ENCODE data around the gene BMAL1.

BMAL1 gene

DNA sequence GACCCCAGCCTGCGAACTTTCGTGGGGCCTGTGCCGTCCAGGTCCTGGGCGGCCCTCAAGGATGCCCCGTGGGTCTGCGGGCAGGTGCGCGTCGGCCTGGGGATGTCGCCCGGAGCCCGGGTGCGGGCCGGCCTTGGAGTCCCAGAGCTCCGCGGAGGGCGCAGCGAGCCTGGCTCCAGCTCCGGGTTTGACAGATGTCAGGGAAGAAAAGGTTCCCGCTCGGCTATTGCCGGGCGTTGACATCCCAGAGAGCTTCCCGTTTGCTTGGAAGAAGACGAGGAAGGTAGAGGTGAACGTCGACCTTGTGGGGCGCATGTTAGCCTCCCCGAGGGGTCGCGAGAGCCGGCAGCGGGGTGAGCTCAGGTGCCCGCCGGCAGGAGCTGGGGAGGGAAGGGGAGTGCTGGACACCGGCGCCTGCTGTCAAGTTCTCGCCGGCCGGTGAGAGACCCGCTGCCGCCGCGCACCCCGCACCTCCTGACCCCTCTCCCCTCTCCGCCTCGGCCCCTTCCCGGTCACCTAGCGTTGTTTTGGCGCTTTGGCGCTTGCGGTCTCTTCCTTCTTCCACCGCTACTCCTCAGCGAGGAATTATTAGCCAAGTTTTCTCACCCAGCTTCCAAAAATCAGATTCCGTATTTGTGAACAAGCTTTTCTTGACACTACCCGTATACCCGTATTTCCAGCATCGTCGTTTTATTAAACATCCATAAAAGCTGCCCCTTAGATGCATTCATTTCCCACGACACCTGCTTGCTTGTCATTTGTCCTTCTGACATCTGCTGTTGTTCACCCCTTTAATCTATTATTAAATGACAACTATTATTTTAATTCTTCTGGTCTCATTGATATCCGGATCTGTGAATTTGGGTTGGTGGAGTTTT lies 1.3 kb downstream of the BMAL1 start:
- H3K36me3 Mint-ChIP-seq (ENCODE audit: low read depth) = no peaks in the 10 kb centered on the region
- no peaks in the 10 kb centered on the region for H3K9me3 Mint-ChIP-seq
- H3K27ac Mint-ChIP-seq = peak overlapping the region; percentile 84
- peaks cover 68% of the 10 kb centered on the region for H3K4me1 Mint-ChIP-seq (ENCODE audit: low read depth)
- peak overlapping the region; percentile 90 for H3K4me3 Mint-ChIP-seq
- peaks cover 22% of the 10 kb centered on the region for H3K27me3 Mint-ChIP-seq

DNA sequence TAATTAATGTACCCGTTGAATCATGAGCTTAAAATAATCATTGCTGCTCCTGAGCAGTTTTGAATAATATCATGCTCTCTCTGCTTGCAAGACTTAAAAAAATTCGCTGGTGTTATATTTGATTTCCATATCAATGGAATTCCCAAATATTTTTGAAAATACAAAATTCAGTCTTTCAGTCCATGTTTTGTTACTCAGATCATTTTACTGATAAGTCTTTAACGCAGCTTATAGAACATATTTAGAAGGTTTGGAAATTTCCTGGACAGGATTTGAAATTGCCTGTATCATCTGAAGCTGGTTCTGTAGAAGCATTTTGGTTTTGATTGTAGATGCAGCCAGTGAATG lies 1.9 kb downstream of the BMAL1 start:
- peak overlapping the region; percentile 90 for H3K4me3 Mint-ChIP-seq
- peak overlapping the region; percentile 84 for H3K27ac Mint-ChIP-seq
- peaks cover 71% of the 10 kb centered on the region for H3K4me1 Mint-ChIP-seq (ENCODE audit: low read depth)
- H3K36me3 Mint-ChIP-seq (ENCODE audit: low read depth) = no peaks in the 10 kb centered on the region
- H3K9me3 Mint-ChIP-seq = no peaks in the 10 kb centered on the region
- peaks cover 17% of the 10 kb centered on the region for H3K27me3 Mint-ChIP-seq

DNA sequence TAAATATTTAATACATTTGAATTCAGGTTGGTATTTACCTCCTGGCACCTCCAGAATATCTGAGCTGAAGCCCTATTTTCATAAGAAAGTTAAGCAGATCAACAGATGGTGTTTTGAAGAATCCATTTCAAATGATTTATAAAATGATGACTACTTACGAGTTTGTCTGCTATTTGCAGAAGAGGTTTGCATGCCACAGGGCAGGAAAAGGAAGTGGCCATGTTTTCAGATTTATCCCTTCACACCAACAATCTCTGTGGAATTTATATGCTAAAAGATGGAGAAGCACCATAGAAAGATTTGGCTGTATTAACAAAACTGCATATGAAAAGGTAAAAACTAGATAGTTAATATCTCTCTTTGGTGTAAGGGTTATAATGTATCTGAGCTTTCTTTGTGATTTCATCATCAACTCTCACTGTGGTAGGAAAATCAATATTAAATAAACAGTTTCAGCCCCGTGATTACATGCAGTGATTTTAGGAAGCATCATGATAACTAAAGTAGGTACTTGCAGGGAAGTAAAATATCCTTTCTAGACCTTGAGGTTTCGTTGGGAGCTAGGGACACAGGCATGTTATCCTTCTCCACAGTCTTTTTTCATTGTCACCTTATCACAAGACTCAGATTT lies 2.6 kb downstream of the BMAL1 start:
- H3K27me3 Mint-ChIP-seq = peaks cover 11% of the 10 kb centered on the region
- peaks cover 78% of the 10 kb centered on the region for H3K4me1 Mint-ChIP-seq (ENCODE audit: low read depth)
- no peaks in the 10 kb centered on the region for H3K36me3 Mint-ChIP-seq (ENCODE audit: low read depth)
- no peaks in the 10 kb centered on the region for H3K9me3 Mint-ChIP-seq
- H3K27ac Mint-ChIP-seq = peak overlapping the region; percentile 57
- peak overlapping the region; percentile 90 for H3K4me3 Mint-ChIP-seq

DNA sequence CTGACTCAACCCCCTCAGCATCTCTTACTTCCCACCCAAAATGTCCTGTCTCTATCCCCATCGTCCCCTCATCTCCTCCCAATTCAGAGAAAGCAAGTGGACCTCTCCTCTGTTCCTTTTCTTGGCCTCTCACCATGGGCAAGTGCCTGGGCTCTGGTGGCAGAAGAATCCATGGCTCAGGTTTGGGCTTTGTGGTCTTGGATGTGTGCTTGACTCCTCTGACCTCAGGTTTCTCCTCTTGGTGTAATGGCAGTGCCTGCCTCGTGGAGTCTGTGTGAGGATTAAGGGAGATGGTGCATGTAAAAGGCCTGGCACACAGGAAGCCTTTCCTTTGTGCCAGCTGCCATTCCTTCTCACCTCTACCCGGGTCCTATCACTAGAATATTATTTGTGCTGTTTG lies 3.2 kb downstream of the BMAL1 start:
- peaks cover 5% of the 10 kb centered on the region for H3K27me3 Mint-ChIP-seq
- H3K36me3 Mint-ChIP-seq (ENCODE audit: low read depth) = no peaks in the 10 kb centered on the region
- no peaks in the 10 kb centered on the region for H3K9me3 Mint-ChIP-seq
- peak overlapping the region; percentile 57 for H3K27ac Mint-ChIP-seq
- peak overlapping the region; percentile 90 for H3K4me3 Mint-ChIP-seq
- H3K4me1 Mint-ChIP-seq (ENCODE audit: low read depth) = peaks cover 78% of the 10 kb centered on the region

DNA sequence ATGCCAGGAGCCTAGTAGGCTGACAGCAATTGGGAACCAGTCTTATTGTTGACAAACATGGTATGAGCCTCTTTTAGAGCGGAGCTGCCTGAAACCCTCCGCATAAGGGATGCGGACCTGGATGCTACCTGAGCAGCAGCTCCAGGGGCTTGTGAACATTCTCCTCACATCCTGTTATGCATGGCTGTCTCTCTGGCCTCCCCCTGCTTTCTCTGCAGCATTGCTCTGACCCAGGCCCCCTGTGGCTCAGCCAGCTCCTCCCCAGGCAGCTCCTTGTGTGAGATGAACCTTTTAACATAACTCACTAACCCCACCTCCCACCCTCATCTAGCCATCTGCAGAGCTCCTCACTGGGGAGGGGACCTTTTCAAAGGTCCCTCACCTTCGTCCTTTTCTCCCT lies 6.0 kb downstream of the BMAL1 start:
- H3K27ac Mint-ChIP-seq = no peak overlapping the region
- H3K36me3 Mint-ChIP-seq (ENCODE audit: low read depth) = no peaks in the 10 kb centered on the region
- peaks cover 95% of the 10 kb centered on the region for H3K4me1 Mint-ChIP-seq (ENCODE audit: low read depth)
- no peak overlapping the region for H3K4me3 Mint-ChIP-seq
- H3K9me3 Mint-ChIP-seq = no peaks in the 10 kb centered on the region
- H3K27me3 Mint-ChIP-seq = no peaks in the 10 kb centered on the region

DNA sequence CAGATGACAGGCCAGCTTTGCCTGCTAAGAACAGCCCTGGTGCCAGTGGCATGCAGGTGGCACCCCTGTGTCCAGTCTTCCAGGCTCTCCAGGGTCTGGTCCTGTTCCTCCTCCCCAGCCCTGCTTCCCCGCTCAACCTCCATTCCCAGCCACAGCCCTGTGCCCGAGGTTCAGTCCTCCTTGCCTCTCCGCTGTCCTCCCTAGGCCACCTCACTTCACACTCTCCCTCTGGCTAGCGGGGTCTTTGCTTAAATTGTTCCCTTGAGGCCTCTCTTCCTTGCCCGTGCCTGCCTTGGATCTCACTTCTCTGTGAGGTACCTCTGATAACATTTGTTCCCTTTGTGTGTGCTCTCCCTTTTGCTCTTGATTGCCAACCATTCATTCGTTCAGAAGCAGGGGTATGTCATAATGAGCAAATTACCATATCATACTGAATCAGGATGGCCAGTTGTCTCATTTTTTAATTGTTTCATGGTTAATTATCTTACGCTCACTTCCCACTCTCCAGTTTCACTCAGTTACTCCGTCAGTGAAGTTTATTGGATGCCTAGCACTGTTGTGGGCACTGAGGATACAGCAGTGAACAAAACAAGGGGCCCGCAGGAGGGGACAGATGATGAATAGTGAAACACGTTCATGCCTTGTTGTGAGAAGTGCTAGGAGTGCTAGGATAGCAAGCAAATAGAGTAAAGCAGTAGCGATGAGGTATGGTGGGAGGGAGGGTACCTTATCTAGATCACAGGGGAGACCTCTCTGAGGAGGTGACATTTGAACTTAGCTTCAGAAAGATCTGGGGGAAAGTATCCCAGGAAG lies 7.4 kb downstream of the BMAL1 start:
- H3K27ac Mint-ChIP-seq = peak overlapping the region; percentile 87

DNA sequence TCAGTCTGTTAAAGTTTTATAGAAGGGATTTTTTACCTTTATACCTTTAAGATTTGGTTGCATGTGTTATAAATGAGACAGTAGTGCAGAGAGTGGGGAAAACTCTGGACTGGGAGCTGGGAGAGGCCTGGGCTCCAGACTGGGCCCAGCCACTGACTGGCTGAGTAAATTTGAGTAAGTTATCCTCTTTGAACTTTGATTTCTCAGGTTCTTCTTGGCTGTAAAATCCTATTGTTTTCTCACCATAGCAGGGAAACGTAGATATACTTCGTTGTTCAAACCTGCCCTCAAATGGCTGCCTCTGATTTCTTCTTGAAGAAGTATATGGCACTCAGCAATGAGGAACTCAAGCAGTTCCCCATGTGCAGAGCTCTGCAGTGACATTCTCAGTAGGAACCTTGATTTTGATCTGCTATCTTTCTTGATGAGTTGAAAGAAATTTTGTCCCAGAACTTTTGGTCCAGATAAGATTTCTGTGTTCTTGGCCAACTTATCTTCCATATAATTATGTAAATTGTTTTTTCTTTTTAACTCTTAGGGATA lies 8.8 kb downstream of the BMAL1 start:
- H3K9me3 Mint-ChIP-seq = no peaks in the 10 kb centered on the region
- peak overlapping the region; percentile 59 for H3K4me3 Mint-ChIP-seq
- peaks cover 4% of the 10 kb centered on the region for H3K36me3 Mint-ChIP-seq (ENCODE audit: low read depth)
- H3K4me1 Mint-ChIP-seq (ENCODE audit: low read depth) = peaks cover 96% of the 10 kb centered on the region
- peak overlapping the region; percentile 90 for H3K27ac Mint-ChIP-seq
- no peaks in the 10 kb centered on the region for H3K27me3 Mint-ChIP-seq

More for the DNA sequence above, 7.4 kb downstream of the BMAL1 start:
- Mint-ChIP-seq H3K4me3 (peak overlapping the region; percentile 40), H3K9me3 (no peaks in the 10 kb centered on the region), H3K4me1 (ENCODE audit: low read depth) (peaks cover 97% of the 10 kb centered on the region), H3K36me3 (ENCODE audit: low read depth) (peaks cover 2% of the 10 kb centered on the region), H3K27me3 (no peaks in the 10 kb centered on the region)

DNA sequence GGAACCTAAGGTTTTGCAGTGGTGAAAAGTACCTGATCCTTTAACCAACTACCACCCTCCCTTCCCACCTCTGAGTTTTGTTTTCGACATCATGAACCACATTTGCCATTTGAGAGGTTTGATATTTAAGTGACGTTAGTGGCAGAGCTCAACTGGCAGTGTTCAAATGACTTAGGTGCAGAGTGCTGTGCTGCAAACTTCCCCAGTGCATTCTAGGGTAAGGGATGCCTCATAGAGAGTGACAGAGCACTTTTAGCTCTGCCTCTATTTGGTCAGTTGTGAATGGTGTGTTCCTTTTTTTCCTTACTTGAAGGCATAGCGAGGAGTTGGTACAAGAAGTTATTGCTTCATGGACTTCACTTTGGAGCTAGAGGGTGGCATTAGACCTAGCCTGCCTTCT lies 9.4 kb downstream of the BMAL1 start:
- Mint-ChIP-seq H3K27me3 (no peaks in the 10 kb centered on the region), H3K4me3 (peak overlapping the region; percentile 59), H3K9me3 (no peaks in the 10 kb centered on the region), H3K4me1 (ENCODE audit: low read depth) (peaks cover 96% of the 10 kb centered on the region), H3K36me3 (ENCODE audit: low read depth) (peaks cover 4% of the 10 kb centered on the region), H3K27ac (peak overlapping the region; percentile 90)

DNA sequence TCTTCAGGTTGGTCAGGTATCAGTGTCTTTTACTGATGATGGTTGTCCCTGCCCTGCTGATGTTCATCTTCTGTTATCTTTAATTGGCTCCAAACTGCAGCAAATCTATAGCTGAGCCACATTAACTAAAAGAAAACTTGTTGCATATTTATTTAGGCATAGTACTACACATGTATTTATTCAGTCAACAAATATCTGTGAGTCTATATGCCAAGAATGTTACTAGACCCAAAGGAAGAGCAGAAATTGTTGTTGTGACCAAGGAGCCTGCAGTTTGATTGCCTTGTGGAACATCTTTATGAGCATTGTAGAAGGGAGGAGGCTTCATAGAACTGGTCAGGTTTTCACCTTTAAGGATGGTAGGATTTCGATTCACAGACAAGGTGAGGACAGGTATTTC lies 10.1 kb downstream of the BMAL1 start:
- H3K27ac Mint-ChIP-seq = peak overlapping the region; percentile 90
- peaks cover 93% of the 10 kb centered on the region for H3K4me1 Mint-ChIP-seq (ENCODE audit: low read depth)
- H3K4me3 Mint-ChIP-seq = peak overlapping the region; percentile 35
- H3K9me3 Mint-ChIP-seq = no peaks in the 10 kb centered on the region
- H3K27me3 Mint-ChIP-seq = no peaks in the 10 kb centered on the region
- peaks cover 4% of the 10 kb centered on the region for H3K36me3 Mint-ChIP-seq (ENCODE audit: low read depth)

DNA sequence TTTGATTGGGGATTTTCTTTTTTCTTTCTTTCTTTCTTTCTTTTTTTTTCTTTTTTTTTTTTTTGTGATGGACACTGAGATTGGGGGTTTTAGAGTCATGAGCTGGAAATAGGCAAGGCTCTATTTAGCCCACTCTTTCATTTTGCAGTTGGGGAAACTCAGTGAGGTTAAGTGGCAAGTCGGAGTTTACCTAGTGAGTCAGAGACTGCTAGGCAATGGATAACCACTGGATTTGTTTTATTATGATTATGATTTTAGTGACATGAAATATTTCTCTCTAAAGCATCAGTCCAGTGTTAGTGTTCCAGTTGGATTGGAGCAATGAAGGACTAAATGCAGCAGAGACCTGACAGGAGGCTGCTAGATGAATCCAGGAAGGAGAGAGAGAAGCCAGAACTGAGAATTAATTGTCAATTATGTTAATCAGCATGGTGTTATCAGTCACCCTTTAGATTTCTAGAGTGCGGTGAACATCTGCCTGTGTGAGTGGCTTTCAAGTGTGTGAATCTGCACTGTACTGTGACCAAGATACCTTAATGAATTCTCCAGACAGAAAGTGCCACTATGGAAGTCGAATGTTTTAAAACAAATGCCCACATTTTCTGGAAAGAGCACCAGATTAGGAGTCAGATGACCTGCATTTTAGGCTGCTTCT lies 10.9 kb downstream of the BMAL1 start:
- Mint-ChIP-seq H3K27ac (peak overlapping the region; percentile 90), H3K27me3 (no peaks in the 10 kb centered on the region), H3K4me1 (ENCODE audit: low read depth) (peaks cover 93% of the 10 kb centered on the region)

DNA sequence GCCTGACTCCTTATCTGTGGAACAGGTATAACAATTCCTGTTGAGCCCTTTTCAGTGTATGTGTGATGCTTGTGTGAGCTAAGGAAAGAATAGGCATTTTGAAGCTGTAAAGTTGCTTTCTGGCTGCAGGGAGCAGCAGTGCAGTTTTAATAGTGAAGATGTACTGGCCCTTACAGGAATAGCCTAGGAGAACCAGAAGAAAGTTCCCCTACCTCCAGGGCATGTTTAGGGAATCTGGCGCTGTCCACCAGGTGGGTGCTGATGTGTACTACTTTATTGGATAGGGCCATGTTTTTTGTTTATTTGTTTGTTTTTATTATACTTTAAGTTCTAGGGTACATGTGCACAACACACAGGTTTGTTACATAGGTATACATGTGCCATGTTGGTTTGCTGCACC lies 11.5 kb downstream of the BMAL1 start:
- peak overlapping the region; percentile 90 for H3K27ac Mint-ChIP-seq
- H3K4me3 Mint-ChIP-seq = no peak overlapping the region
- peaks cover 4% of the 10 kb centered on the region for H3K36me3 Mint-ChIP-seq (ENCODE audit: low read depth)
- no peaks in the 10 kb centered on the region for H3K9me3 Mint-ChIP-seq
- no peaks in the 10 kb centered on the region for H3K27me3 Mint-ChIP-seq
- peaks cover 95% of the 10 kb centered on the region for H3K4me1 Mint-ChIP-seq (ENCODE audit: low read depth)

More for the DNA sequence above, 10.9 kb downstream of the BMAL1 start:
- no peaks in the 10 kb centered on the region for H3K9me3 Mint-ChIP-seq
- H3K4me3 Mint-ChIP-seq = peak overlapping the region; percentile 50
- peaks cover 4% of the 10 kb centered on the region for H3K36me3 Mint-ChIP-seq (ENCODE audit: low read depth)

DNA sequence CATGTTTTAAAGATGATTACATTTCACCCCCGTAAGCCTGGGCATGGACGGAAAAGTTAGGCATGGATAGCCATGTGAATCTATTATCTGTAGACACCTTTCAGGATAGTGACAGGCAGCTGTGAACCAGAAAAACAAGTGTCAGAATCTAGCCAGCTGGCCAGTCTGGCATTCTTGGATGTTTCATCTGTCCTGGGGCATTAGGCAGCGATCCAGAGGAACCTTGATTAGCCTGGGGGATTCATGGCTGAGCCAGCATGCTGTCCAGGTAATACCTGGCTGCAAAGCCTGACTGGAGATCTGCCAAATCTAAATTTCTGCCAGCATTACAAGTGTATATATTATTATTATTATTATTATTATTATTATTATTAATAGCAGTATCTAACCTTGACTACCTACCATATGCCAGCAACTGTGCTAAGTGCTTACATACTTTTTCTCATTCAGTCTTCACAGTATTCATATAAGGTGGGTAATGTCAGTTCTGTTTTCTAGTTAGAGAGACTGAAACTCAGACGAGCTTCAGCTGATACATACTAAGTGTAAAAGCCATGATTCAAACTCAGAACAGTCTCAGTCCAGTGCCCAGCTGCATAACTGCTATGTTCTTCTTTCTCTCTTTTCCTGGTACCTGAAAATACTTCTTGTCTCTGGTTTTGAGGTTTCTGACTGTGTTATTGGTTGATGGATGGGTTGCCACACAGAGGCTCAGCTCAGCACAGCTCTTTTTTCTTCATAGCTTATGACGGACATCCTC lies 12.8 kb downstream of the BMAL1 start:
- H3K9me3 Mint-ChIP-seq = no peaks in the 10 kb centered on the region
- H3K36me3 Mint-ChIP-seq (ENCODE audit: low read depth) = peaks cover 4% of the 10 kb centered on the region
- no peak overlapping the region for H3K4me3 Mint-ChIP-seq
- peak overlapping the region; percentile 57 for H3K27ac Mint-ChIP-seq
- peaks cover 96% of the 10 kb centered on the region for H3K4me1 Mint-ChIP-seq (ENCODE audit: low read depth)
- no peaks in the 10 kb centered on the region for H3K27me3 Mint-ChIP-seq

DNA sequence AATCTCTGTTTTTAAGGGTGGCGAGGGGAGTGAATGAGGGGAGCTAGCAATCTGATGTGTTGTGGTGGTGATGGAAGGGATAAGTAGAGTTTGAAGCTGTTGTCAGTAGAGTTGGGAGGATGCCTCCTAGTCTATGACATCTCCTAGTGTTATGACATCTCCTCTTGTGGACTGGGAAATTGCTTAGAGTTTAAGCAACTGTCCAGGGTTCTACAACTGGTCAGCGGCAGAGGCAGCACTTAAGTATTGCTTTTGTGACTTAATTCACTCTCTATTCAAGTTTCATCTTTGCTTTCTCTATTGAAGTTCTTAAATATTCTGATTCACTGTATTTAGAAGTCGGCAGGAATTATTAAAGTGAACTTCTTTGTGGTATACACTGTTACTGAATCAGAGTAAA lies 13.8 kb downstream of the BMAL1 start:
- H3K4me1 Mint-ChIP-seq (ENCODE audit: low read depth) = peaks cover 96% of the 10 kb centered on the region
- no peaks in the 10 kb centered on the region for H3K9me3 Mint-ChIP-seq
- peaks cover 4% of the 10 kb centered on the region for H3K36me3 Mint-ChIP-seq (ENCODE audit: low read depth)
- no peak overlapping the region for H3K27ac Mint-ChIP-seq
- H3K4me3 Mint-ChIP-seq = peak overlapping the region; percentile 3
- H3K27me3 Mint-ChIP-seq = no peaks in the 10 kb centered on the region

DNA sequence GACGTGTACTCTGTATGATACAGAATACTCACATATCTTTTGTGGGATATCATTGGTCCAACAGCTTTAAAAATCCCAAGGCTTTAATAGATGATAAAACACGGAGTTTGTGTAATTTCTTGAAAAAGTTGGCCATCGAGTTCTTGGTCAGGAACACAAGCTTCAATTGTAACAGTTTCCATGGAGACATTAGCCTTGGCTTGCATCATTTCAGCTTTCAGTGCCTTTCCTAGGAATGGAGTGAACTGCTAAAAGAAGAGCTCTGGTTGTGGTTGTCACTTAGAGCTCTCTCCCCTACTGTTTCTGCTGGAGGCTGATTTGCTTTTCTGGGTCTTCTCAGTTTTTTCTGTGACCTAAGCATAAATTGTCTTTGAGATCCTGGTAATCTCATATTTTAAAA lies 14.2 kb downstream of the BMAL1 start:
- H3K9me3 Mint-ChIP-seq = no peaks in the 10 kb centered on the region
- H3K27ac Mint-ChIP-seq = no peak overlapping the region
- H3K27me3 Mint-ChIP-seq = no peaks in the 10 kb centered on the region
- peaks cover 96% of the 10 kb centered on the region for H3K4me1 Mint-ChIP-seq (ENCODE audit: low read depth)
- H3K36me3 Mint-ChIP-seq (ENCODE audit: low read depth) = peaks cover 4% of the 10 kb centered on the region
- no peak overlapping the region for H3K4me3 Mint-ChIP-seq
